Activated T-helper 1 cell treated with anti-CD3 and anti-CD28 coated beads, Interleukin-12 subunit alpha, Interleukin-12 subunit beta, Interleukin-2, Interleukin-4 antibody, amounts not matched to agents 30 ng/mL and 10 ng/mL and 1 ng/mL, durations not matched to agents 14 hours and 24 hours and 36 hours (primary cell): ENCODE data around the gene HS6ST1. TPM values are rescaled to one million over a fixed set of nuclear protein-coding genes. Genes with fewer than 3 reads are reported as not detected.

Experiments used
- DNase-seq: peaks from one replicate; pipeline ENCODE4 v3.0.0; 2021; ENCODE audit warnings: low spot score
- H3K27ac Mint-ChIP-seq: one replicate; pipeline ENCODE4 v1.8.0; 2021; ENCODE audit warnings: mild to moderate bottlenecking, mixed read lengths
- H3K27me3 Mint-ChIP-seq: one replicate; pipeline ENCODE4 v1.8.0; 2022; ENCODE audit warnings: mild to moderate bottlenecking, moderate library complexity, mixed read lengths; ENCODE audit not compliant: insufficient read depth
- H3K36me3 Mint-ChIP-seq: one replicate; pipeline ENCODE4 v1.8.0; 2021; ENCODE audit warnings: low read depth, mixed read lengths
- H3K4me1 Mint-ChIP-seq: one replicate; pipeline ENCODE4 v1.8.0; 2021; ENCODE audit warnings: low read depth, mixed read lengths
- H3K4me3 Mint-ChIP-seq: one replicate; pipeline ENCODE4 v1.8.0; 2021; ENCODE audit warnings: mild to moderate bottlenecking, moderate library complexity, mixed read lengths
- H3K9me3 Mint-ChIP-seq: one replicate; pipeline ENCODE4 v1.8.0; 2021; ENCODE audit warnings: mixed read lengths
- intact Hi-C: fragments of 100-400 bp; cut with micrococcal nuclease; formaldehyde crosslinking; loops from one replicate; pipeline ENCODE4 v1.15.1; 2024
- total RNA-seq: library from RNA; stranded (reverse); gene quantifications from 2 replicates; pipeline ENCODE4 v1.2.3, GENCODE V29; 2022

HS6ST1 gene
- total RNA-seq, 1 donor from 2014 or later, result 22.3 TPM

DNA sequence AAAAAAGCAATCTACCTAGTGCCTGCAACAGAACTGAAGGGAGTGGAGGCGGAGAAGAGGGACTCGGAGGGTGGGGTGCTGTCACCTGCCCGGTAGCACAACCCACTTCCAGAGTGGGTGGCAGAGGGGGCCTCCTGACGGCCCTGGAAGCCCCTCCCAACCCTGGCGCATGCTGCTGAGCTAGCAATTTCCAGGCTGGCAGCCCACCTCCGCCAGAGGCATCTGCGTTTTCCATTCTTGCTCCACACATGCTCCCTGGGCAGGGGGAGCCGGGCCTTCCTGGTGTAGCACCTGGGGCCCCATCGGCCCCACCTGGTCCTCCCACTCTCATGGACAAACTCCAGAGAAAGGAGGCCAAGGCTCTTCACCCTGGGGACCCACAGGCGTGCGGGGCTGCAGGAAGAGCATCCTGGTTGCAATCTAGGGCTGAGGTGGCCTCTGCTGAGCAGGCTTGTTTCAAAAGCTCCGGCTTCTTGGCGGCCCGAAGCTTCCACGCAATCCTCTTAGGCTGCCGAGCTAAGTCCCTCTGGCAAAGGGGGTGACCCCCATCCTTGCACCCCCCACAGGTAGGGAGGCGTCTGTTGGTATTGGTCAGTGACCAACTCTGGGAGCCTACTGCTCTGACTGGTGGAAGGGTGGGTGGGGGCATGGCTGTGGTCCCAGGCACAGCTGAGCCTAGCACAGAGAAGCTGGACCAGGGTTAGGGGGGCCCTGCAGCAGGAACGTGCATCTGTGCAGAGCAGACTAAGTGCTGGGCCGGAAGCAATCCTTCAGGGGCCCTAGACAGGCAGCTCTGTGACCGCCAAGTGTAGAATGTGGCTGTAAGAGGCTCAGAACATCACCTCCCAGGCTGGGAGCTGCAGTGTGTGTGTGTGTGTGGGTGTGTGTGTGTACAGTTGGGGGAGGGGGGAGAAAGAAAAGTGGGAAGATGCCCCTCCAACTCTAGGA lies 2.6 kb downstream of the HS6ST1 start:
- Mint-ChIP-seq H3K4me3 (peak overlapping the region; percentile 92), H3K27me3 (peaks cover 12% of the 10 kb centered on the region), H3K27ac (no peak overlapping the region), H3K36me3 (peaks cover 14% of the 10 kb centered on the region), H3K9me3 (no peaks in the 10 kb centered on the region), H3K4me1 (peaks cover 28% of the 10 kb centered on the region)
- DNase-seq, result no peak
- intact Hi-C loops, result loop anchor here (5.0 to 10.0 kb wide), 4 partner anchors 139 to 791 kb away; partner anchors contain the start of gene IWS1

DNA sequence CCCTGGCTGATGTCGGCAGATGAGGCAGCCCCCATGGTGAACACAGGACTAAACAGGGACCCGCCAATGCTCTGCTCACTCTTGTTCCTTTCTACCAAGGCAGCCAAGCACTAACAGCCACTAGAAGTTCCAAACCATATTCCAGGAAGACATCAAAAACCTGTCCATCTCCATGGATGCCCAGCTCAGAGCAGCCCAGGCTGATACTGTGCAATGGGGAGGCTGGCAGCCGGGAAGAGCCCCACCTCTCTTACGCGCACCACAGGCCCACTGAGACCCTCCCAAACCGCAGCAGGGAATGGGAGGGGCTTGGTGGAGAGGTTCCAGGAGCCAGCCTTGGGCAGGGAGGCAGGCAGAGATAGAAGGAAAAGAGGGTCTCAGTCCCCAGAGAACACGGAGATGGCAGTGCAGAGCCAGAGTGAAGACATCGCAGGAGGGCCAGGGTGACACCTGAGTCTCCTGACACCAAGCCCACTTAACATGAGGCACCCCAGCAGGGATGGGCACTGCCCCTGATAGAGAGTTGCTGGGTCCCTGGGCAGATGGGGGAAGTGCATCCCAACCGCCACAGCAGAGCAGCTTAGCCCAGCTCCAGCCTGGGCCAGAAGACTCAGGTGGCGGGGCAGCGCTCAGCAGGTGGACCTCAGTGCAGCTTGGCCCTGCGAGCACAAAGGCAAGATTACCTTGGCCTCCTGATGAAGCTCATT lies 3.4 kb downstream of the HS6ST1 start:
- peak overlapping the region; percentile 21 for H3K27ac Mint-ChIP-seq
- DNase-seq, result no peak
- peaks cover 33% of the 10 kb centered on the region for H3K4me1 Mint-ChIP-seq
- peak overlapping the region; percentile 65 for H3K4me3 Mint-ChIP-seq
- no peaks in the 10 kb centered on the region for H3K9me3 Mint-ChIP-seq
- peaks cover 8% of the 10 kb centered on the region for H3K27me3 Mint-ChIP-seq
- peaks cover 14% of the 10 kb centered on the region for H3K36me3 Mint-ChIP-seq
- intact Hi-C loops, result loop anchor here (5.0 to 10.0 kb wide), 4 partner anchors 138 to 790 kb away; partner anchors contain the start of gene IWS1

DNA sequence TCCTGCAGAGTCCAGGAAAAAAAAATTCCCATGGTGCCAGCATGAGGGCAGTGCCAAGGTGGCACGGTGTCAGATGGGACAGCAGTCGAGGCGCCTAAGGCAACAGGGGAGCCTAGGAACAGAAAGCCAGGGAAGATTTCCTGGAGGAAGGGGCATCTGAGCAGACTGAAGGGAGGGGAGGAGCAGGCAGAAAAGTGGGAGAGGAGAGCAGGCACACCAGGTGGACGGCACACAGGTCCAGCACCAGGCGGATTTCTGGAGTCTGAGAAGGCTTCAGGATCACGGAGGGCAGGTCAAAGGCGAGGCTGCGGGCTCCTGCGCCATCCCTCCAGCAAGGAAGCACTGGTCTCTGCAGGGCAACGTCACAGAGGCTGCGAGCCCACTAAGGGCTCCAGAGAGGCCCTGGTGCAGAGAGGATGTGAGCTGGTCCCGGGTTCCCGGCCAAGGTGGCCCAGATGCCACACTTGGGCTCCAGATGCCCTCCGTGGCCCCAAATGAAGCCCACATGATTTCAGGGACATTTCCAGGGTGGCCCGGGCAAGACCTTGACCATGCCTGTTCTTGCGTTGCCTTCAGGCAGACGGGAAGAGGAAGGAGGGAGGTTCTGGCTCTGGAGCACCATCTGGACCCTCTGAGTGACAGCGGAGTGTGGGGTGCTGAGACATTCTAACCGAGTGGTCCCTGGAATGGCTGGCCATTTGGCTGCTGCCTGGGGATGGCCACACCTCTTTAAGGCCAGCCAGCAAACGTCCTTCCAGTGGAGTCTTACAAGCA lies 4.1 kb downstream of the HS6ST1 start:
- Mint-ChIP-seq H3K36me3 (peaks cover 14% of the 10 kb centered on the region), H3K27me3 (peaks cover 8% of the 10 kb centered on the region), H3K27ac (no peak overlapping the region), H3K9me3 (no peaks in the 10 kb centered on the region), H3K4me1 (peaks cover 37% of the 10 kb centered on the region), H3K4me3 (peak overlapping the region; percentile 45)
- intact Hi-C loops, result loop anchor here (5.0 to 10.0 kb wide), 5 partner anchors 137 to 790 kb away; partner anchors contain the start of gene IWS1
- DNase-seq, result no peak

DNA sequence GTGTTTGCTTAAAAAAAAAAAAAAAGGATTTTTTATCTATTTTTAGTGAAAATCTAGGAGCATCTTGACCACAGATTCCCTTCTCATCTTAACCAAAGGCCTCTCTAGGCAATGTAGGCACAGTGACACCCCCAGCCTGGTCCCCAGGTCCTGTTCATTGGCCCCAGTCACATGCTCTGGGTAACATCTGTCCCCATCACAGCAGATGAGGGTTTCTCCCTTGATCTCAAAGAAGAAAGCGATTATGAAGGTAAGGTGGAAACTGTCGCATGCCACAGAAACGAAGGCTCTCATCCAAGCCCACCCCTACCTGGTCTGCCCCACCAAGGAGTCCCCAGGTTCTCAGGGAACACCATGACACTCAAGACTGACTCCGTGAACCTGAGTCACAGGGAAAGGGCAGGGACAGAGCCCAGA lies 4.7 kb downstream of the HS6ST1 start:
- DNase-seq, result no peak
- no peak overlapping the region for H3K27ac Mint-ChIP-seq
- peaks cover 14% of the 10 kb centered on the region for H3K36me3 Mint-ChIP-seq
- intact Hi-C loops, result loop anchor here (5.0 to 10.0 kb wide), 2 partner anchors 577 to 789 kb away; partner anchors contain the start of gene IWS1
- no peaks in the 10 kb centered on the region for H3K9me3 Mint-ChIP-seq
- peaks cover 38% of the 10 kb centered on the region for H3K4me1 Mint-ChIP-seq
- H3K4me3 Mint-ChIP-seq, result peak overlapping the region; percentile 45
- H3K27me3 Mint-ChIP-seq, result peaks cover 8% of the 10 kb centered on the region

DNA sequence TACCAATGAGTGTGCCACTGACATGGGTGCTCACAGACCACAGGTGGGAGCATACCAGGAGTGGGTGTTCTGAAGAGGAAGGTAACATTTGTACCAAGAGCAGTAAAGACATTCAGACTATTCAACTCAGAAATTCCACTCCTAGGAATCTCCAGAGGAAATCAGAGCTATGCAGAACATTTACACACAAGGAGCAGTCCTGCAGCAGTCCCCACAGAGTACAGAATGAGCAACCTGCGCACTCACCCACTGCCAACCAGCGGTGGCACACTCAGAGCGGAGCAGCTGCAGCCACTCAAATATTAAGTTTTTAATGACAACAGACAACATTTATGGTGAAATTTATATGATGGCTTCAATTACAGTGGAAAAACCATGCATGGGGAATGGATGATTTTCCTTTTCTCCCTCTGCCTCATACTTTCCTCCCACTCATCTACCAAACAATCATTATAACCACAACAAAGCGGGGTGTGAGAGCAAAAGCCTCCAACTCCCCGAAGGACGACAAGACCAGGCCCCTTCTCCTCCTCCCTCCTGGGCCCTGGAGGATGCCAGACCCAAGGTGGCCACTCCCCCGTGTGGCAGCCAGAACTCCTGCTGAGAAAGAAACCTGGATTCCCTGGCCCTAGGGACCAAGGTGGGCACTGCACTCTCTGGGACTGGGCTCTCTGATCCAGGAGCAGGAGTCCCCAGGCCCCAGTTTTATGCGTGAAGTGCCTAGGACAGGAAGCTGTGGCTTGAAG lies 5.4 kb downstream of the HS6ST1 start:
- H3K4me3 Mint-ChIP-seq, result no peak overlapping the region
- no peaks in the 10 kb centered on the region for H3K9me3 Mint-ChIP-seq
- H3K27me3 Mint-ChIP-seq, result peaks cover 8% of the 10 kb centered on the region
- no peak overlapping the region for H3K27ac Mint-ChIP-seq
- peaks cover 14% of the 10 kb centered on the region for H3K36me3 Mint-ChIP-seq
- peaks cover 38% of the 10 kb centered on the region for H3K4me1 Mint-ChIP-seq
- intact Hi-C loops, result loop anchor here (5.0 to 10.0 kb wide), 2 partner anchors 576 to 788 kb away; partner anchors contain the start of gene IWS1
- no peak for DNase-seq

DNA sequence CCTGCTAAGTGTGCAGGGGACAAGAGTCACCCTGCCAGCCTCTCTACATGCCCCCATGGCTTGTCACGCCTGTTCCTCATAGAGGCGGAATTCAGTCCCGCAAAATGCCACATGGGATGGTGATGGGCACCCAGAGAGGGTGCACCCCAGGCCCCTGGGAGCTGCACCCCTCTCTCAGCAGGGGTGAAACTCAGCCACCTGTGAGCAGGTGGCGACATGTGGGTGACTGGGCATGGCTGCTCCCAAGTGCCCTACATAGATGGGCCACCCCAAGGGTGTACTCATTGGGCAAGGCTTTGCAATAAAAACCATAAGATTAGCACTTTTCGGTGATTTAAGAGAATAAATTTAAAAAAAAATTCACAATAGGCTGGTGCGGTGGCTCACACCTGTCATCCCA lies 6.3 kb downstream of the HS6ST1 start:
- peaks cover 38% of the 10 kb centered on the region for H3K4me1 Mint-ChIP-seq
- H3K9me3 Mint-ChIP-seq, result no peaks in the 10 kb centered on the region
- peaks cover 14% of the 10 kb centered on the region for H3K36me3 Mint-ChIP-seq
- H3K27ac Mint-ChIP-seq, result no peak overlapping the region
- no peak overlapping the region for H3K4me3 Mint-ChIP-seq
- peaks cover 6% of the 10 kb centered on the region for H3K27me3 Mint-ChIP-seq
- intact Hi-C loops, result loop anchor here (5.0 to 10.0 kb wide), 2 partner anchors 575 to 788 kb away; partner anchors contain the start of gene IWS1
- DNase-seq, result no peak

DNA sequence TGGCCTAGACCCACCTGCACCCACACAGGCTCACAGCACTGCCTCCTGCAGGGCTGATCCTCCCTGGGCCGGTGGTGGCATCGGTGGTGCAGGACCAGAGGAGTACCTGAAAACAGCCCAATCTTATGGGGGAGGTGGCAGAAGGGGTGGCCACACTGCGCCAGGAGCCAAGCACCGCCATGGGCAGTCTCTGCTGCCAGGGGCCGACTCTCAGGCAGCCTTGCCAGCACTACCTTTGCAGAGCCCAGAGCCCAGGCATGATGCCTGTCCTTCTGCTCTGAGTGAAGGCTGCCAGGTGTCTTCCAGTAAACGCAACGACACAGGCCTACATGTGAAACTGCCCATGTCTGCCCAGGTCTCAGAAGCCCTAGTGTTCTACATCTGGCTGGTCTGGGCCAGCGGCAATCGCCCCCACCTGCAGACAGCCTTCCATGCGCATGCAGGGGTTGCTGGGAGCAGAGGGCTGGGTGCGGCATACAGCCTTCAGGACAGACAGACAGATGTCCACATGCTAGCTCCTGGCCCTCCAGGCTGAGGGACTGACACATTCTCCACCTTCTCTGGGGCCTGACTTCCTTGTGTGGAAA lies 6.8 kb downstream of the HS6ST1 start:
- Mint-ChIP-seq H3K4me1 (peaks cover 37% of the 10 kb centered on the region), H3K27ac (no peak overlapping the region), H3K4me3 (no peak overlapping the region), H3K27me3 (peaks cover 6% of the 10 kb centered on the region), H3K36me3 (peaks cover 14% of the 10 kb centered on the region), H3K9me3 (no peaks in the 10 kb centered on the region)
- intact Hi-C loops, result loop anchor here (5.0 to 10.0 kb wide), 2 partner anchors 575 to 787 kb away; partner anchors contain the start of gene IWS1
- no peak for DNase-seq

DNA sequence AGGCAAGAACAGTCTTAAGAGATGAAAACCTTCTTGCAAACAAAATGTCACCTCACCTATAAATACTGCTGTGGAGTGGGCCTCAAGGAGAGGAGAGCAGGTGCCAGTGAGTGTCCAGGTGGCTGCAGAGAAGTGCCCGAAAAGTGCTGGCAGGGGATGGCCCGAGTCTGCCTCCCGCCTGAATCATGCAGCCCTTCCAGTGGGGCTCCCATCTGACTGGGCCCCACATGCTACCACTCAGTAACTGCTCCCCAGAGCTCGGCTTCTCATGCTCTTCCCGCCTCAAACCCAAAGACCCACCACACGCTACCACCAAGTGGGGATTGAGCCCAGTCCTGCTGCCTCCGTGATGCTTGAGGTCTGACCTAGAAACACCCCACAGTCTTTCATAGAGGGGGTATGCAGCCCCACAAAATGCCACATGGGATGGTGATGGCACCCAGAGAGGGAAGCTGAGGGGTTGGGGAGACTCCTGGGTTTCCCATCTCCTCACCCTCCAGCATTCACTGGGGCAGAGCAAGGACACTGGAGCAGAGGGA lies 7.4 kb downstream of the HS6ST1 start:
- Mint-ChIP-seq H3K4me3 (no peak overlapping the region), H3K27ac (peak overlapping the region; percentile 34), H3K27me3 (peaks cover 2% of the 10 kb centered on the region), H3K9me3 (no peaks in the 10 kb centered on the region), H3K4me1 (peaks cover 31% of the 10 kb centered on the region), H3K36me3 (peaks cover 10% of the 10 kb centered on the region)
- intact Hi-C loops, result loop anchor here (5.0 to 10.0 kb wide), 2 partner anchors 574 to 786 kb away; partner anchors contain the start of gene IWS1
- DNase-seq, result no peak

DNA sequence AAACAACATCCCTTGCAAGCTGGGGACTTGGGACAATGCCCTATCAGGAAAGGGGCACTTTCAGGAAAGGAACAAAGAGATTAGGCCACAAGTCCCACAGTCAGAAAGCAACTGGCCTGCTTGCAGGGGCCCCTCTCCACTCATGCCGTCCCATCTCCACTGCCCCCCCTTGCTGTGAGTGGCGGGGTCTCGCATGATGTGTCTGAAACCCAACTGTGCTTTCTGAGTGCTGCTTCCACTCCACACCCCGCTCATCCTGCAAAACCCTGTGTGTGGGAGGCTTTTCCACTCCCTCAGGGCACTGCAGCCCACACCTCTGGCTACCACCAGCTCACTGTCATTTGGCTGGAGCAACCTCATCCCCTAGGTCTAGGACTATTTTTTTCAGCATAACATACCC lies 7.9 kb downstream of the HS6ST1 start:
- Mint-ChIP-seq H3K27ac (no peak overlapping the region), H3K27me3 (peaks cover 2% of the 10 kb centered on the region), H3K36me3 (peaks cover 10% of the 10 kb centered on the region), H3K4me3 (no peak overlapping the region), H3K4me1 (peaks cover 30% of the 10 kb centered on the region), H3K9me3 (no peaks in the 10 kb centered on the region)
- intact Hi-C loops, result loop anchor here (5.0 to 10.0 kb wide), 2 partner anchors 573 to 786 kb away; partner anchors contain the start of gene IWS1
- no peak for DNase-seq

DNA sequence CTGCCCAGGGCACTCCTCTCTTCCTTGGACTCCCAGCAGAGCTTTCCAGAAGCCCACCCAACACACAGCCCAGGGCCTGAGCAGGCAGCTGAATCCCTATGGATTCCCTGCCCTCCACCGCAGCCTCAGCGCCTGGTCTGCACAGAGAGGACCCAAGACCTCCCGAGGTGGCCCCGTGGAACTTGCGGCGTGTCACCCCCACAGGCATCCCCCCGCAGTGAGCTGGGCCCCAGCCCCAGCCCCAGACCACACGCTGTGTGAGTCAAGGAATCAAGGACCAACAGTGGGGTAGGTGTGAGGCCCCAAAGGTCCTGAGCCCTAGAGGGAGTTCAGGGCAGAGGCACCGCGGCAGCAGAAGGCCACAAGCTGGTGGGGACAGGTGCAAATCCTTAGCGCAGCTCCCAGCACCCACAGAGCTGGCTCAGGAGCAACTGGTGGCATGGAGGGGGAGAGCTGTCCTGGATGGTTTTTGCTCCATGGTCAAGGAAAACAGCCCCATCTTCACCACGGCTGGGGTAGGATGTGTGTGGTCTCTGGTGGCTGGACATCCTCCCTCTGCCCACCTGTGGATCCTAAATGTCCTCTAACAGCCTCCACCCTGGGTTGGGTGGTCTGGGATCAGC lies 8.5 kb downstream of the HS6ST1 start:
- Mint-ChIP-seq H3K27me3 (peaks cover 2% of the 10 kb centered on the region), H3K4me1 (peaks cover 26% of the 10 kb centered on the region), H3K9me3 (no peaks in the 10 kb centered on the region), H3K36me3 (peaks cover 8% of the 10 kb centered on the region), H3K4me3 (no peak overlapping the region), H3K27ac (no peak overlapping the region)
- DNase-seq, result no peak
- intact Hi-C loops, result loop anchor here (5.0 to 10.0 kb wide), 2 partner anchors 573 to 785 kb away; partner anchors contain the start of gene IWS1
